Stomach (tissue), 9 donors: ENCODE measurements around the gene SMURF1. TPM values are rescaled to one million over a fixed set of nuclear protein-coding genes. Genes with fewer than 3 reads are reported as not detected.
A peak's percentile ranks its signal among the peaks of the same experiment; 100 is the strongest.
"Not testable (repeated sequence)": the region's sequence is repeated elsewhere in the genome, so short reads cannot be mapped to it uniquely, and the experiment has no call there.

Experiments
- DNase-seq, 2 donors: peaks; one replicate each; pipeline versions ENCODE4 v3.0.0 to v3.0.0-alpha.2; 2013 to 2019
- H3K27ac ChIP-seq, 5 donors: fragments of 200-600 bp in 4 of 5; sonication (generic) in 4 of 5; one replicate each; pipeline ENCODE4 v1.5.1; 2013 to 2019; ENCODE audit warnings: mild to moderate bottlenecking in 1 of 5, moderate library complexity in 1 of 5
- H3K27me3 ChIP-seq, 3 donors: fragments of 200-600 bp; sonication (generic); one replicate each; pipeline ENCODE4 v1.5.1; 2017 to 2019; ENCODE audit warnings: mixed run types in 1 of 3
- H3K36me3 ChIP-seq, 4 donors: fragments of 200-600 bp; sonication (generic); 1 replicate in 3 of 4; 2 replicates in 1 of 4; pipeline ENCODE4 v1.5.1; 2016 to 2019
- H3K4me1 ChIP-seq, 4 donors: fragments of 200-600 bp; sonication (generic); one replicate each; pipeline ENCODE4 v1.5.1; 2016 to 2019
- H3K4me3 ChIP-seq, 4 donors: fragments of 200-600 bp; sonication (generic) in 3 of 4; one replicate each; pipeline ENCODE4 v1.5.1; 2016 to 2019; ENCODE audit warnings: mild to moderate bottlenecking in 1 of 4
- H3K9me3 ChIP-seq, 4 donors: fragments of 200-600 bp; sonication (generic); one replicate each; pipeline ENCODE4 v1.5.1; 2016 to 2019
- CTCF ChIP-seq, 7 experiments: fragments of 450-650 bp in 4 of 7; fragments of 200-600 bp in 3 of 7; sonication (generic) in 3 of 7; IDR thresholded peaks; one replicate each; pipeline ENCODE4 v1.5.1; 2016 to 2019; ENCODE audit warnings: antibody characterized with exemption in 7 of 7, control low read depth in 2 of 7, mild to moderate bottlenecking in 1 of 7
- EP300 ChIP-seq: sonication (generic); formaldehyde crosslinking; IDR thresholded peaks from one replicate; pipeline ENCODE4 v1.6.1; 2017; ENCODE audit warnings: antibody characterized with exemption
- POLR2A ChIP-seq, 4 donors: fragments of 450-650 bp; IDR thresholded peaks; one replicate each; pipeline ENCODE4 v1.6.1; 2016; ENCODE audit warnings: antibody characterized with exemption in 4 of 4, control low read depth in 2 of 4, mild to moderate bottlenecking in 1 of 4, moderate library complexity in 1 of 4
- POLR2AphosphoS5 ChIP-seq, 3 donors: sonication (generic); formaldehyde crosslinking; IDR thresholded peaks; one replicate each; pipeline ENCODE4 v1.6.1; 2016; ENCODE audit warnings: antibody characterized with exemption in 3 of 3
- WGBS, 5 donors: extraction: QIAGEN DNeasy Blood & Tissue Kit in 3 of 5; methylation state at CpG; one replicate each; pipeline versions ENCODE4 v1.1.5 to v1.1.7; 2013 to 2018; 5-methylcytosine and 5-hydroxymethylcytosine counted together
- intact Hi-C: fragments of 100-400 bp; cut with DNase I; formaldehyde crosslinking; loops from one replicate; pipeline ENCODE4 v1.15.1; 2023; ENCODE audit warnings: low total_unique reads
- polyA plus RNA-seq, 3 donors: library from polyadenylated mRNA; stranded (reverse); fragments of 200-250 nt; gene quantifications; one replicate each; pipeline ENCODE4 v1.2.3, GENCODE V29; 2013
- total RNA-seq, 5 donors: library from RNA; depleted of rRNA; stranded (reverse); fragments of >200 nt; gene quantifications; one replicate each; pipeline versions ENCODE4 v1.1.0 to v1.2.3, GENCODE V29; 2014 to 2016
- donor health status: healthy with polysubstance abuse.
- donor health status: Bipolar disorder and iron deficiency.
- donor health status: healthy.

The SMURF1 gene
- total and polyA plus RNA-seq, 8 donors: 8.0 to 46.8 (median 31.8) TPM

DNA sequence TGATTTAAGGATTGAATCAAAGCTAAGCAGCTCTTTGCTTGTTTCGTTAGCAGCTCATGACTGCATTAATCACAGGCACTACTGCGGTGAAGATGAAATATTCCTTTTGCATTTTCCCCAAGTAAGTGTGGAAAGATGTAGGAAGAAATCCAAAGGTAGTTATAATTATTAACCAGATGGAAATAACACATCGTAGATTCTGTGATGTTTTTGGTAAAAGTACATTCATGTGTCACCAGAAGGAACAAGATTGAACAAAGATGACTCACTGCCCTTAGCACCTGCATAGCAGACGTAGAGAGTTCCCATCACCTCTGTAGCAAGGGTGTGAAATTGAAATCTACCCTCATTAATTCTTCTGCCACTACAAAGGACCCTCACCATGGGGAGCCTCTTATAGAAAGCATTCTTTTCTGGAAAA, 37.1 kb downstream of the SMURF1 start:
- WGBS, 5 donors: 48 to 51% (median 50%) methylated on average over 4 of the region's 4 CpGs
- Histone ChIP-seq H3K4me3 (no peak overlapping the region), H3K4me1 (peaks cover 64 to 100% (median 76%) of the 10 kb centered on the region in 4 donors), H3K36me3 (no peaks in the 10 kb centered on the region), H3K9me3 (no peaks in the 10 kb centered on the region), H3K27ac (peak overlapping the region in 4 of 5 donors; percentile 30 to 70 (median 55)), H3K27me3 (no peaks in the 10 kb centered on the region)
- DNase-seq: no peak
- no peak for TF ChIP-seq POLR2A (IDR thresholded peaks at IDR 0.05)
- peak in 1 of 3 donors; percentile 24 for TF ChIP-seq POLR2AphosphoS5 (IDR thresholded peaks at IDR 0.05)
- intact Hi-C loops: no loop called here

- WGBS, 5 donors: 59 to 67% (median 62%) methylated on average over 6 of the region's 6 CpGs
- Histone ChIP-seq H3K9me3 (no peaks in the 10 kb centered on the region), H3K4me1 (peaks cover 62 to 96% (median 72%) of the 10 kb centered on the region in 4 donors), H3K27ac (peak overlapping the region in 4 of 5 donors; percentile 30 to 70 (median 55)), H3K27me3 (no peaks in the 10 kb centered on the region), H3K4me3 (no peak overlapping the region), H3K36me3 (no peaks in the 10 kb centered on the region)
- no peak for DNase-seq
- intact Hi-C loops: no loop called here
- TF ChIP-seq CTCF (IDR thresholded peaks at IDR 0.05): no peak
- no peak for TF ChIP-seq EP300
- TF ChIP-seq POLR2A (IDR thresholded peaks at IDR 0.05): no peak
- TF ChIP-seq POLR2AphosphoS5 (IDR thresholded peaks at IDR 0.05): no peak
These were observed 37.5 kb downstream of the SMURF1 start for GRCh38 chr7:99106411-99106810.

GRCh38 chr7:99105756-99106155, 38.2 kb downstream of the SMURF1 start:
- intact Hi-C loops: no loop called here
- 61 to 72% (median 68%) methylated on average over 3 of the region's 3 CpGs for WGBS, 5 donors
- Histone ChIP-seq H3K36me3 (no peaks in the 10 kb centered on the region), H3K27me3 (no peaks in the 10 kb centered on the region), H3K4me1 (peaks cover 58 to 92% (median 68%) of the 10 kb centered on the region in 4 donors), H3K9me3 (no peaks in the 10 kb centered on the region), H3K4me3 (no peak overlapping the region), H3K27ac (peak overlapping the region in 4 of 5 donors; percentile 34 to 70 (median 58))
- no peak for TF ChIP-seq EP300
- no peak for TF ChIP-seq POLR2AphosphoS5 (IDR thresholded peaks at IDR 0.05)
- TF ChIP-seq CTCF (IDR thresholded peaks at IDR 0.05): no peak
- no peak for TF ChIP-seq POLR2A (IDR thresholded peaks at IDR 0.05)
- DNase-seq: no peak

- no peak overlapping the region for H3K4me3 ChIP-seq
- H3K27me3 ChIP-seq: no peaks in the 10 kb centered on the region
- TF ChIP-seq CTCF (IDR thresholded peaks at IDR 0.05) (no peak), POLR2AphosphoS5 (IDR thresholded peaks at IDR 0.05) (no peak), POLR2A (IDR thresholded peaks at IDR 0.05) (no peak), EP300 (no peak)
- intact Hi-C loops: no loop called here
- no peaks in the 10 kb centered on the region for H3K36me3 ChIP-seq
- H3K27ac ChIP-seq: no peak overlapping the region
- no peaks in the 10 kb centered on the region for H3K9me3 ChIP-seq
- peaks cover 58 to 92% (median 62%) of the 10 kb centered on the region in 4 donors for H3K4me1 ChIP-seq
- 94 to 98% (median 98%) methylated on average over 3 of the region's 3 CpGs for WGBS, 5 donors
- DNase-seq: no peak
These were observed 39.3 kb downstream of the SMURF1 start for GRCh38 chr7:99104631-99105030.

GRCh38 chr7:99103836-99104235, 40.1 kb downstream of the SMURF1 start:
- H3K4me1 ChIP-seq: peaks cover 52 to 92% (median 62%) of the 10 kb centered on the region in 4 donors
- intact Hi-C loops, H3K4me3 ChIP-seq, H3K27me3 ChIP-seq, H3K9me3 ChIP-seq, DNase-seq, H3K36me3 ChIP-seq: not testable (repeated sequence)
- peak overlapping the region in 4 of 5 donors; percentile 54 to 66 (median 63) for H3K27ac ChIP-seq
- 88 to 92% (median 91%) methylated on average over 13 of the region's 13 CpGs for WGBS, 5 donors
